Germinal center (tissue), 1 donor: ENCODE measurements around the gene ZNF784.

Source experiments
- DNase-seq: peaks from one replicate; pipeline ENCODE4 v3.0.0; 2012; ENCODE audit warnings: mixed read lengths, low spot score

The ZNF784 gene

DNA sequence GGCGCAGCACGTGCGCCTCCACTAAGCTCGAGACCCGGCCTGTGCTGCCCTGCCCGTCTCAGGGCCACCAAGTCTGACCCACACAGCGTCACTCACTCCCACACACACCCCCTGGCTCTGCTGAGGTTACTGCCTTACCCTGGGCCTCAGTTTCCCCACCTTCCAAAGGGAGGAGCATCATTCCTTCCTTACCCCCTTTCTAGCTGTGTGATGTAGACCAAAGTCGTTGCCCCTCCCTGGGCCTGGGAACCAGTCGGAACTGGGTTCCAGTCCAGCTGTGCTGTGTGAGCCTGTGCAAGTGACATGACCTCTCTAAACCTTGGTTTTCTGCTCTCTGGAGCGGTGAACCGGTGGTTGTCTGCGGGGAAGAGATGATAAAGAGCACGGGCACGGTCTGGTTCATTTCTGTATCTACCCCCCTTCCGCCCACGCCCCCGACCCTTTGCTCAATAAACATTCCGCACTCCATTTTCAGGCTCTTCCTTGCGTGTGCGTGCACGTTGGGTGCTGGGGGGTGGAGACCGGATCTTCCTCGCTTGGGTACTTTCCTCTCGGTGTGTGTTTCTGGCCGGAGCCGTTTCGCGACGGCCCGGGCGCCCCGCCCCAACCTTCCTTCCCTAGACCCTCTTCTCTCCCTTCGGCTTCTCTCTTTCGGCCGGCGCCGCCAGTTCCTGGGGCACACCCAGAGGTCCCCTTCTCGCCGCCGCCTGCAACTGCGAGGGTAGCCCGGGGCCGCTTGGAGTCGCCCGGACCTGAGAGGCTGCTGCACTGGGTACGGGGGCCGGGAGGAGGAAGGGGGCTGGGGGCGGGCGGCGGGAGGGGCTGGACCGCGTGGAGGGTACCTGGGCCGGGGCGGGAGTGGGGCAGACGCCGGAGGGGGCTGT is 18.9 kb upstream of the ZNF784 start, which contains the start of gene ZNF581:
Gene ZNF581, plus strand, starts transcription at position 647 of the 884 bp plus-strand sequence. CDS start 923 bp downstream, outside the sequence.
- peak; percentile 80 for DNase-seq

DNA sequence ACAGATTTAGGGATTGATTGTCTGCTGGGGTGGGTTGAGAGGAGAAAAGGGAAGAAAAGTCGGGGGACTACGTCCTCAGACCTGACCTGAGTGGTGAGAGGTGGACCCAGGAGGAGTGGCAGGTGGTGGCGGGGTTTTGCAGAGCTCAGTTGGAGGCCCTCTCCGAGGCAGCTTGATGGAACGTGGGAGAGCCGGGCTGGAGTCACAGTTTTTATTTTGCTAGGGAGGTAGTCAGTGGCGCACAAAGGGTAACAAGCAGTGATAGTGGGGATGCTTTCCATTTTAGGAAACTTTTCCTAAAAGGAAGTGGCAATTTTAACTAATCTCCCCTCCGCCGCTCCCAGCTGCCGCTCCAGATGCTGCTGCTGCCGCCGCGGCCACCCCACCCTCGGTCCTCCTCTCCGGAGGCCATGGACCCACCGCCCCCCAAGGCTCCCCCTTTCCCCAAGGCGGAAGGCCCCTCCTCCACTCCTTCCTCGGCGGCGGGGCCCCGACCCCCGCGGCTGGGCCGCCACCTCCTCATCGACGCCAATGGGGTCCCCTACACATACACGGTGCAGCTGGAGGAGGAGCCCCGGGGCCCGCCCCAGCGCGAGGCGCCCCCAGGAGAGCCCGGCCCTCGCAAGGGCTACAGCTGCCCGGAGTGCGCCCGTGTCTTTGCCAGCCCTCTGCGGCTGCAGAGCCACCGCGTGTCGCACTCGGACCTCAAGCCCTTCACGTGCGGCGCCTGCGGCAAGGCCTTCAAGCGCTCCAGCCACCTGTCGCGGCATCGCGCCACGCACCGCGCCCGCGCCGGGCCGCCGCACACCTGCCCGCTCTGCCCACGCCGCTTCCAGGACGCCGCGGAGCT is 18.0 kb upstream of the ZNF784 start:
- DNase-seq = peak; percentile 38

DNA sequence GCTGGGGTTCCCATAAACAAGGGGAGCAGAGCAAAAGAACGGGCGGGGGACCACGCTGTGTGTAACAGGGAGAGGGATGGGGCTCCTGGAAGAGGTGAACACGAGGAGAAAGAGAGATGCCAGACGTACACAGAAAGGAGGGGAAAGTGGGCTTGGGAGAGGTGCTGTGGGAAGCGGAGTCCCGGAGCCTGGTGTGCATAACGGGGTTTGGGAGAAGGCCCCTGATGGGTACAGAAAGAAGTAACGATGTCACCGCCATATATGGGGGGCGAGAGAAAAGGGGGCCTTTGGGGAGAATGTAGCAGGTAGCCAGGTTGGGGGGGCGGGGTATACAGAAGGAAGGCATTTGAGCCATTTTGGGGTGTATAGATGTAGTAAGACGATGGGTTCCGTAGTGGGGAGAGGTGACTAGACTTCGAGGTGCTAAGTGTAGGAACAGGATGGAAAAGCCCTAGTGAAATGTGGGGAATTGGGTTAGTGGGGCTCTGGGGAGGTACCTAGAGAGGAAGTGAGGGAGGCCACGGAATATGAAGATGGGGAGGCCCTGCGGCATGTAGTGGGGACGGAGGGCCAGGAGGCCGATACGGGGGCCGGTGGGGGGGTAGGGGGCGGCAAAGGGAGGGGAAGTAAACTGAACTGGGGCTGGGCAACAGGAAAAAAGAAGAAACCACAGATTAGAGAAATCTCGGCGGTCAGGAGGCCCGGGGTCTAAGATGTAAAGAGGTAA is 17.2 kb upstream of the ZNF784 start:
- peak; percentile 38 for DNase-seq

DNA sequence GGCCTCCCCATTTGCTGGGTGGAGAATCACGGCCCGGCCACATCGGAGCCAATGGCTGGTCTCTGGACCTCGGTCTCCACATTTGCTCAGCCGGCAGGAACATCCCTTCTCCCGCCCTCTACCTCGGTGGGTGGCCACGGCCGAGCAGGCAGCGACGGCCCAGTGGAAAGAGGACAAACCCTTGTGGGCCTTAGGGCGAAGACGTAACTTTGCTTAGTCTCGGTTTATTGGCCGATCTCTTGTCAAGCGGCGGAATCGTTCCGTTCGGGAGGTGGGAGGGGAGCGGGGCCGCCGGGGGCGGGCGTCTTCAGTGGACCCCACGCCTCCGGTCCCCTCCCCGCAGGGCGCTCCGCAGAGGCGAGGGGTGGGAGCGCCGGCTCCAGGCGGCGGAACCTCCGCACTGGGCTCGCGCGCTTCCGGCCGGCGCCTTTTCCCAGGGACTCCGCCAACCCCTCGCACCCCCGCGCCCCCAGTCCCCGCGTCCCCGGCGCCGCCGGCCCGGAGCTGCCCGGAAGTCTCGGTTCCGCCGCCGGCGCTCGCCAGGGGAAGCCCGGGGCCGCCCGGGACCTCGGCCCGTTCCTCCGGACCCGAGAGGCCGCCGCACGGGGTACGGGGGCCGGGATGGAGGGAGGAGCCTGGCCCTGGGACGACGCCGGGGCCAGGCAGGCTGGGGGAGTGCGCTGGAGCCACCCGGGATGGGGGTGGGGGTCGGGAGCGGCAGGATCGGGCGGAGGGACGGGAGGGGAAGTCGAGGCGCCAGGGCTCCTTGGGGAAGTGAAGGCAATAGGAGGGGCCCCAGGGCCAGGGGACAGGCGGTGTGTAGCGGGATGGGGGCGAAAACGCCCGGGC is 16.4 kb upstream of the ZNF784 start, which contains the start of gene ZNF580:
Gene ZNF580, plus strand, starts transcription at position 426 of the 849 bp plus-strand sequence. CDS start 1,507 bp downstream, outside the sequence.
- peak; percentile 57 for DNase-seq

DNA sequence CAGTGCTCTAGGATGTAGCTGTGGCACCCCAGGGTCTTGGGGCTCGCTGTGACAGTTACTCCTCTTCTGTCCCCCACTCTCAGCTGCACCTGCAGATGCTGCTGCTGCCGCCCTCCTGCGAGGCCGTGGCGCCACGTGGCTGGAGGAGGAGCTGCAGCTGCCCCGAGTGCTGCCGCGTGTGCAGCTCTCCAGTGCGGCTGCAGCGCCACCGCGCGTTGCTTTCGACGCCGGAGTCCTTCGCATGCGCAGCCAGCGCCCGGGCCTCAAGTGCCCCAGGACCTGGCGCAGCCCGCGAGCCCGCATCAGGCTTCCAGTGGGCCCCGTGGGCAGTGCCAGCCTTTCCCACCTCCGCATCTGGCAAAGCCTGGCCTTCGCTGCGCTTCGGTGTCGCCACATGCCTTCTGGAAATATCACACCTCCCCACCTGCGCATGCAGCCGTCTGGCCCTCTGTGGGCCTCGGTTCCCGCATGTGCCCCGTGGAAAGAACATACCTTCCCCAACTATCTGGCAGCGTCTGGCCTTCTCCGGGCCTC is 15.7 kb upstream of the ZNF784 start:
- peak; percentile 83 for DNase-seq

DNA sequence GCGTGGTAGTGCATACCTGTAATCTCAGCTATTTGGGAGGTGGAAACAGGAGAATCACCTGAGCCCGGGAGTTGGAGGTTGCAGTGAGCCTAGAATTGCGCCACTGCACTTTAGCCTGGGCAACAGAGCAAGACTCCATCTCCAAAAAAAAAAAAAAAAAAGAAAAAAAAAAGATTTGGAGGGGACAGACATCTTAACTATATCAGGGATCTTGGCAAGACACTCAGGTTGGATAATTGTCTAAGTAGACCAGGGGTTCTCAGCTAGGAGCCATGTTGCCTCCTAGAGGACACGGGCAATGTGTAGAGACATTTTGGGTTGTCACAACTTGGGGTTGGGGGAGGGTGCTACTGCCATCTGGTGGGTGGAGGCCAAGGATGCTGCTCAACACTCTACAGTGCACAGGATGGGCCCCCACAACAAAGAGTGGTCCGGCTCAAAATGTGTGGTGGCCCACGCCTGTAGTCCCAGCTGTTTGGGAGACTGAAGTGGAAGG is 14.5 kb upstream of the ZNF784 start:
- peak; percentile 53 for DNase-seq

DNA sequence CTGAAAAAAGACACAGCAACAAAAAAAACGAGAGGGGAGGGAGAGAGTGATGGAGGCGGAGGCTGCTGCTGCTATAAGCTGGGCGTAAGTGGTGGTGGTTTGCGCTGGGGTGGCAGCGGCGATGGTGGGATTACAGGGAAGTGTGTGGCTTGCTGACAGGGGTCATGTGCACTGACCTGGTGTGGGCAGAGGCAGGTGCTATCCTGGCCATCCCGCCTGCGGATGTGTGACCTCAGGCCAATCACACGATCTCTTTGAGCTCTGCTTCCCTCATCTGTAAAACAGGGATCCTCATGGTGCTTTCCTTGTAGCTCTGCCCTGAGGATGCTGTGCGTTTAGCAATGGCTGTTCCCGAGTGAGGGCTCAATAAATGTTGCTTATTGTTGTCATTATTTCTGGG is 13.2 kb upstream of the ZNF784 start:
- DNase-seq = no peak

DNA sequence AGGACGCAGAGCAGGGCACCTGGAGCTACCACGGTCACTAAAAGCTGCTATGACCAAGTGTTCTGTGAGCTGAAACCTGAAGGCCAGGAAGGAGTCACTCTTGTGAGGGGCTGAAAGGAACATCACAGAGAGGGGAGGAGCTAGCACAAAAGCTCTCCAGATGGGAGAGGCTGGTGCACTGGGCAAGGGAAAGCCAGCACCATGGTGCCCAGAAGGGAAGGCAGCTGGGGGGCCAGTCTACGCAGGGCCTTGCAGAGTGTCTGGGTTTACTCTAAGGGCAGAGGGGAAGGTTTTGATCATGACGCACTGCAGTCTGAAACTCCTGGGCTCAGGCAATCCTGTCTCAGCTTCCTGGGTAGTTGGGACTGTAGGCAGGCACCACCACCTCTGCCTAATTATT is 12.4 kb upstream of the ZNF784 start:
- no peak for DNase-seq

DNA sequence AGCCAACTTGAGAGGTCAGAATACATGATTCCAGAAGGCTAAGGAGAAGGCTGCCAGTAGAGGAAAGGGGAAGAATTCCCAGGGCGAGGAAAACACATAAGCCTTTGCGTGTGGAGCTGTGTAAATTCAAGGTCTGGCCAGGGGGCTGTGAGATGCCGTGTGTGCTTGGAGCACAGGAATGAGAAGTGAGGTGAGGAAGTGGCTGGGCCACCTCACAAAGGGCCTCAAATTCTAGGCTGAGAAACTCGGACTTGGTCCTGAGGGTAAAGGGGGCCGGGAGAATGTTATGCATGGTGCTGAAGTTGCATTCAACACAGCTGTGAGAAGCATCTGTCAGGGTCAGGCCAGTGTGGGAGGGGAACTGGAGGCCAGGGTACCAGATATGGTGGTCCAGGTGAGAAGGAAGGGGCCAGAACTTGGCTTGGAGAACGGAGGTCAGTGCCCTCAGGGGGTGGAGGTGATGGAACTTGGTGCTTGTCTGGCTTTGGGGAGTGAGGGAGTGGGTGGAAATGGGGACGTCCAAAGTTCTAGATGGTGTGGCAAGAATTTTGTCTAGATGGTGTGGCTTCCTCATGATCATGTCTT is 11.6 kb upstream of the ZNF784 start:
- DNase-seq = no peak

DNA sequence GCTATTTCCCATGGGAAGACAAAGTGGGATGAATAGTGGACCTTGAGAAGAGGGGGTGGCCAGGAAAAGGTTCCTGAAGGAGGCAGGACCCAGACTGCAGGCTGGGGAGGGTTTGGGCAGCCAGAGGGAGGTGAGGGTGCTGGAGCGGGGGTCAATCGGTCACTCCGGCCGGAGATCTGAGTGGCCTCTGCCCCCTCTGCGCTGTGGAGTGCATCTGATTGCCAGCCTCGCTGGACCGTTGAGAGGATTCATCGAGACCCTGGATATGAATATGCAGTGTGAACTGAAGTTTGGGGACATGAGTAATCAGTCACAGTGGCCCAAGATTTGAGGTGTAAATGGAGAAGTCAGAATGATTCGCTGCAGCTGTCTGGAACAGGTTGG is 11.0 kb upstream of the ZNF784 start:
- DNase-seq = no peak

DNA sequence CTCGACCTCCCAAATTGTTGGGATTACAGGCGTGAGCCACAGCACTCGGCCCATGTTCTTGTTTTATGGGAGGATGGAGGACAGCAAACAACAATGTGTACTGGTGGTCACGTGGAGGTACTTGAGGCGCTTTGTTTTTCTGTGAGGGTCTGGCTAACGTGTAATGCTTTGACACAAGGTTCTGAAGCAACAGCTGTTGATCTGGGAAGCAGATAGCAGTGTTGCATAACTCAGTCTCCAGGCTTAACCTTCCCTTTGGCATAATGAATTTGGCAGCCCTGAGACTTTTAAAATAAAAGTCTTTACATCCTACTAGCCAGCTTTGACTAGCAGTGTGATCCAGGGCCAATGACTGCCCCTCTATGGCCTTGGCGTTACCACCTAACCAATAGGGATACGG is 9.5 kb upstream of the ZNF784 start:
- no peak for DNase-seq

DNA sequence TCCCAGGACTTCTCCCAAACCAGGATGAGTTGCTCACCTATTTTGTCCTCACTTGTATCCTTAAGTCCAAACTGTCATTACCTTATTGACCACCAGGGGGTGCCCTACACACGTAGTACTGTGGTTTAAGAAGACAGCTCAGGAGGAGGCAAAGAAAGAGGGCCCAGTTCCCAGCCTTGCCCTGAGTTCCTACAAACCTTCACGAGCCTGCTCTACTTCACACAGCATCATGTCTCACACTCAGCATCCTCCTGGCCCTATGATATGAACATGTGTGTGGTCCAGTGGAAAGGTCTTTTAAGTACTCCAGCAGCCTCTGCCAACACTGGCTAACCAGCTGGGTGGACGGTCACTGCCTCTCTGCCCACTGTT is 8.1 kb upstream of the ZNF784 start:
- peak; percentile 60 for DNase-seq

DNA sequence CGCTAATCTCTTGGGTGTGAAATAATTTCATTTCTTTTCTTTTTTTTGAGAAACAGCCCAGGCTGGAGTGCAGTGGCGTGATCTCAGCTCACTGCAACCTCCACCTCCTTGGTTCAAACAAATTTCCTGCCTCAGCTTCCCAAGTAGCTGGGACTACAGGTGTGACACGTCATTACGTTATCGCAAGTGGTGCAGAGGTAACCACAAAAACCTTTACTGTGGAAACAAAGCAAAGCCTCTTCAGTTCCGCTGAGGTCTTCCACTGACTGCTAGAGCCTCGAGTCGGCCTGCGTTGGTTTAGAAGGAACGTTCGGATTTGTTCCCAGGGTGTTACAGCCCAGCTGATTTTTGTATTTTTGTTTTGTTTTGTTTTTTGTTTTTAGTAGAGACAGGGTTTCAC is 2.0 kb upstream of the ZNF784 start:
- no peak for DNase-seq

DNA sequence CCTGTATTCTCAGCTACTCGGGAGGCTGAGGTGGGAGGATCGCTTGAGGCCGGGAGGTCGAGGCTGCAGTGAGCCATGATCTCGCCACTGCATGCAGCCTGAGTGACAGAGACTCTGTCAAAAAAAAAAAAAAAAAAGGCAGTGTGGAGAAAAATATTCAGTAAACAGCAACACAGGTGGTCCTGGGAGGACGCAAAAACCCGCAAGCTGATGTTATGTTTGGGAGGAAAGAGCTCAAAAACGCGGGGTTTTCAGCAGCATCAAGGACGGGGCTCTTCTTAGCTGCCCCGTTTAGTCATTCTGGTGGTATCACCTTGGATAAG is 599 bp upstream of the ZNF784 start:
- DNase-seq = no peak

DNA sequence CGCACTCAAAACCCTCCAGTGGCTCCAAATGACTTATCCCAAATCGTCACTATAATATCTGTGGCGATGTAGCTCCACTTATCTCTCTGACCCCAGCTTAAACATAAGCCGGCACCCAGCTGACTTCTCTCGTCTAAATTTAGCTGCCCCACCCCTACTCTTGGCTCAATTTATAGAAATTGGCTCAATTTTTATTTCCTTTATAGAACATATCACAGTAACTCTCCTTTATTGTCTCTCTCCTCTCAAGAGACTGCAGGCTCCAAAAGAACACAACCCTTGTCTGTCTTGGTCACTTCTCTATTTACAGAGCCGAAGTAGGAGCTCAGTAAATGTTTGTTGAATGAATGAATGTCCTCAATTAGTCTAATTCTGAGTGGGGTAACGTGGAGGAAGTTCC is 805 bp downstream of the ZNF784 start:
- no peak for DNase-seq

DNA sequence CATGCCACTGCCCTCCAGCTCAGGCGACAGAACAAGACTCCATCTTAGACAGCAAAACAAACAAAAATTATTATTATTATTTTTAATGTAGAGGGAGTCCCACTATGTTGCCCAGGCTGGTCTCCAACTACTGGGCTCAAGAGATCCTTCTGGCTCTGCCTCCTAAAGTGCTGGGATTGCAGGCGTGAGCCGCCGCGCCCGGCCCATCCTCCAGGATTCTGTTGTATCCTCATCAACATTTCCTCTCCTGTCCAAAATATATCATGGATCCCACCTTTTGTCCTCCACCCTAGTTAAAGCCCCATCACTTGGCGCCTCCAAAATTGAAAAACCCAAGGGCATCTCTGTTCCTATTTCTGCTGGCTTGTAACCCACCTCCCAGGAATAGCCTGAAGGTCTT is 1.2 kb downstream of the ZNF784 start:
- DNase-seq = no peak

DNA sequence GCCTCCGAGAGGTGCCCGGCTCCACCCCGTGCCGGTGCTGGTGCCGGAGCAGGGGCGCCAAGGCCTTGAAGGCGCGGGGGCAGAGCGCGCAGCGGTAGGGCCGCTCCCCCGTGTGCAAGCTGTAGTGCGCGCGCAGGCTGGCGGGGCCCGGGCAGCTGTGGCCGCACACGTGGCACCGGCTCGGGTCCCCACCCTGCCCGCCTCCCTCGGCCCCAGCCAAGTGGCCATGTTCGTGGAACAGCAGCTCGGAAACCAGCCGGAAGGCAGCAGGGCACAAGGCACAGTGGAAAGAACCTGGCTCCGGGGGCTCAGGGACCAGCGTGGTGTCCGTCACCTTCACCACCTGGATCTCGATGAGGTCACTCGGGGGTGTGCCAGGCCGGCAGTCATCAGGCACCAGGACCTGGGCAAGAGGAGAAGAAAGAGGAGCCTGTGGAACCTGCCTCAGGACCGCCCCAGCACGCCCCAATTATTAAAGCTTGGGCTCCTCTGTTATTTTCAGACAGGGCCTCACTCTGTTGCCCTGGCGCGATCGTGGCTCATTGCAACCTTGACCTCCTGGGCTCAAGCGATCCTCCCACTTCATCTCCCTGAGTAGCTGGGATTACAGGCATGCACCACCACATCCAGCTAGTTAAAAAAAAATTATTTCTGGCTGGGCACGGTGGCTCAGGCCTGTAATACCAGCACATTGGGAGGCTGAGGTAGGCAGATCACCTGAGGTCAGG is 2.0 kb downstream of the ZNF784 start:
- no peak for DNase-seq

DNA sequence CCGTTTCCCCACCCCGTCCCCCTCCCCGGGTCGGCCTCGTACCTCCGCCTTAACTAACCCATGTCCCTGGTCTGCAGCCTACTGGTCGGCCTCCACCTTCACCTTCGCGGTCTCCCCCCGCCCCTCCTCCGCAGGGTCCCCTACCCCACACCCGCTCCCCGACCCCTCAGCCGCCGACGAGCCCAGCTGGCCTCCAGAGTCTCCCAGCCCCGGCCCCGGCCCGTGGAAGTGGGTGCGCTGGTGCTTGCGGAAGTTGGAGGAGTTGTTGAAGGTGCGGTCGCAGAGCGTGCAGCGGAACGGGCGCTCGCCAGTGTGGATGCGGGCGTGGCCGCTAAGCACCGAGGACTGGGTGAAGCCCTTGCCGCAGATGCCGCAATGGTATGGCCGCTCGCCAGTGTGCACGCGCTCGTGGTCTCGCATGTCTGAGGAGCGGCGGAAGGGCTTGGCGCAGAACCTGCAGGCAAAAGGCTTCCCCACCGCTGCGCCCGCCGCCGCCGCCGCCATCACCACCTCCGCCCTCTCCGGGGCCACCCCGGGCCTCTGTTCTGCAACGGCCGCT is 2.6 kb downstream of the ZNF784 start:
- no peak for DNase-seq

DNA sequence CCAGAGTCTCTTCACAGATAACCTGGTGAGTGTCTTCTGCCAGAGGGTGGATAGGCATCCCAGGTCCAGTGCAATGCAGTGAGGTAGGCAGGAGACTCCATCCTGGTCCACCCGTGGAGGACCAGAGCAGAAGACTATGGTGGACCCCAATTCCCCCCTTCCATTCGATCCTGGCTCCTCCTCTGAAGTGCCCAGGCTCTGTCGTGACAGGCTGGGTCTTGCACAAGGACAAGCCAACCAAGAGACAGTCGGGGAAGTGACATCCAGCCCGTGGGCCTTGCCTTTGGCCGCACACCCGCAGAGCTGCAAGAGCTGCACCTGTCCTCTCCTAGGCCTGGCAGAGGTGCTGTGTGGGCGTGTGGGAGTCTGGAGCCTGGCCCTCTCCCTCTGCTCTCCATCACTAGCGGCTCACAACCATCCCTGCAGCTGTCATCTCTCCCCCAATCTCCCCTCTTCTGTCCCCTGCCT is 3.1 kb downstream of the ZNF784 start:
- DNase-seq = no peak
